H9 (cell line): ENCODE results near the gene ZNHIT3. TPM values are rescaled to one million over a fixed set of nuclear protein-coding genes. Genes with fewer than 3 reads are reported as not detected.

Source experiments
- DNase-seq: peaks from one replicate; pipeline ENCODE4 v3.0.0-alpha.2; 2017
- H2AFZ ChIP-seq: one replicate; pipeline ENCODE4 v1.6.1; 2013; ENCODE audit warnings: mild to moderate bottlenecking, low read length, control low read depth, moderate library complexity
- H2AK5ac ChIP-seq: 2 replicates; pipeline ENCODE4 v1.6.1; 2013; ENCODE audit warnings: low read length, control low read depth, mixed read lengths; ENCODE audit not compliant: insufficient read length
- H2BK120ac ChIP-seq: one replicate; pipeline ENCODE4 v1.6.1; 2013; ENCODE audit warnings: low read depth, mild to moderate bottlenecking, low read length, control low read depth, inconsistent platforms; ENCODE audit not compliant: poor library complexity, severe bottlenecking
- H2BK12ac ChIP-seq: 2 replicates; pipeline ENCODE4 v1.6.1; 2013; ENCODE audit warnings: low read length, control low read depth, mixed read lengths, low read depth; ENCODE audit not compliant: insufficient read length
- H2BK15ac ChIP-seq: 2 replicates; pipeline ENCODE4 v1.6.1; 2013; ENCODE audit warnings: low read depth, low read length, control low read depth
- H2BK20ac ChIP-seq: one replicate; pipeline ENCODE4 v1.6.1; 2013; ENCODE audit warnings: low read depth, mild to moderate bottlenecking, low read length, control low read depth, inconsistent platforms; ENCODE audit not compliant: poor library complexity, severe bottlenecking
- H2BK5ac ChIP-seq: 2 replicates; pipeline ENCODE4 v1.6.1; 2013; ENCODE audit warnings: low read length, control low read depth, mixed read lengths; ENCODE audit not compliant: insufficient read length
- H3K14ac ChIP-seq: 2 replicates; pipeline ENCODE4 v1.6.1; 2013; ENCODE audit warnings: low read length, control low read depth; ENCODE audit not compliant: insufficient read depth
- H3K18ac ChIP-seq: 2 replicates; pipeline ENCODE4 v1.6.1; 2013; ENCODE audit warnings: low read depth, mild to moderate bottlenecking, mixed read lengths, low read length, control low read depth; ENCODE audit not compliant: insufficient read length
- H3K23ac ChIP-seq: 2 replicates; pipeline ENCODE4 v1.6.1; 2013; ENCODE audit warnings: low read length, control low read depth, mixed read lengths, low read depth; ENCODE audit not compliant: insufficient read length
- H3K23me2 ChIP-seq: 2 replicates; pipeline ENCODE4 v1.6.1; 2013; ENCODE audit warnings: low read depth, mild to moderate bottlenecking, mixed read lengths, low read length, control low read depth; ENCODE audit not compliant: insufficient read length, poor library complexity, severe bottlenecking
- H3K27ac ChIP-seq: 2 replicates; pipeline ENCODE4 v1.5.1; 2013; ENCODE audit warnings: low read length, control low read depth, mixed read lengths, low read depth; ENCODE audit not compliant: insufficient read length
- H3K27me3 ChIP-seq: 2 replicates; pipeline ENCODE4 v1.6.1; 2013; ENCODE audit warnings: low read length, control low read depth, inconsistent platforms; ENCODE audit not compliant: insufficient read depth
- H3K4ac ChIP-seq: 2 replicates; pipeline ENCODE4 v1.6.1; 2013; ENCODE audit warnings: low read depth, mild to moderate bottlenecking, control low read depth, inconsistent platforms, low read length, moderate library complexity
- H3K4me1 ChIP-seq: 2 replicates; pipeline ENCODE4 v1.6.1; 2013; ENCODE audit warnings: low read length, control low read depth, inconsistent platforms; ENCODE audit not compliant: insufficient read depth
- H3K4me2 ChIP-seq: 2 replicates; pipeline ENCODE4 v1.6.1; 2013; ENCODE audit warnings: low read length, control low read depth, mixed read lengths; ENCODE audit not compliant: insufficient read length, insufficient read depth
- H3K56ac ChIP-seq: 2 replicates; pipeline ENCODE4 v1.6.1; 2013; ENCODE audit warnings: low read depth, mild to moderate bottlenecking, mixed read lengths, low read length, control low read depth; ENCODE audit not compliant: insufficient read length
- H3K79me1 ChIP-seq: 2 replicates; pipeline ENCODE4 v1.6.1; 2013; ENCODE audit warnings: low read depth, mild to moderate bottlenecking, moderate library complexity, low read length, control low read depth, inconsistent platforms; ENCODE audit not compliant: insufficient read depth, poor library complexity, severe bottlenecking
- H3K79me2 ChIP-seq: 2 replicates; pipeline ENCODE4 v1.6.1; 2013; ENCODE audit warnings: low read length, control low read depth, inconsistent platforms; ENCODE audit not compliant: insufficient read depth
- H3K9ac ChIP-seq: 2 replicates; pipeline ENCODE4 v1.6.1; 2013; ENCODE audit warnings: low read length, control low read depth, mixed read lengths; ENCODE audit not compliant: insufficient read length; ENCODE audit errors: extremely low read depth
- H3K9me3 ChIP-seq: one replicate; pipeline ENCODE4 v1.6.1; 2013; ENCODE audit warnings: low read depth, low read length, inconsistent platforms; ENCODE audit not compliant: control insufficient read depth
- H3T11ph ChIP-seq: one replicate; pipeline ENCODE4 v1.6.1; 2013; ENCODE audit warnings: mild to moderate bottlenecking, low read length, control low read depth, inconsistent platforms
- H4K20me1 ChIP-seq: one replicate; pipeline ENCODE4 v1.6.1; 2013; ENCODE audit not compliant: control insufficient read depth, insufficient read length, insufficient read depth
- H4K5ac ChIP-seq: 2 replicates; pipeline ENCODE4 v1.6.1; 2013; ENCODE audit warnings: low read depth, mild to moderate bottlenecking, mixed read lengths, low read length, control low read depth; ENCODE audit not compliant: insufficient read length
- H4K8ac ChIP-seq: replicated peaks from 2 replicates; pipeline ENCODE4 v1.6.1; 2013; ENCODE audit warnings: low read length, control low read depth, mixed read lengths, low read depth; ENCODE audit not compliant: insufficient read length
- H4K91ac ChIP-seq: 2 replicates; pipeline ENCODE4 v1.6.1; 2013; ENCODE audit warnings: low read depth, mild to moderate bottlenecking, moderate library complexity, mixed read lengths, low read length, control low read depth; ENCODE audit not compliant: insufficient read length
- H3K27ac Mint-ChIP-seq, 3 experiments: 2 replicates in 2 of 3; 3 replicates in 1 of 3; pipeline ENCODE4 v1.8.0; 2020 to 2021; ENCODE audit warnings: mixed read lengths in 3 of 3, mild to moderate bottlenecking in 1 of 3, moderate library complexity in 1 of 3
- H3K27me3 Mint-ChIP-seq: 2 replicates; pipeline ENCODE4 v1.8.0; 2021; ENCODE audit warnings: low read depth, mild to moderate bottlenecking, moderate library complexity, mixed read lengths
- H3K36me3 Mint-ChIP-seq, 3 experiments: 2 replicates in 2 of 3; 3 replicates in 1 of 3; pipeline ENCODE4 v1.8.0; 2020 to 2021; ENCODE audit warnings: low read depth in 3 of 3, mixed read lengths in 3 of 3; ENCODE audit not compliant: insufficient read depth in 1 of 3
- H3K4me1 Mint-ChIP-seq, 2 experiments: 2 replicates each; pipeline ENCODE4 v1.8.0; 2020; ENCODE audit warnings: mixed read lengths in 2 of 2
- H3K4me3 Mint-ChIP-seq, 2 experiments: 2 replicates in 1 of 2; 3 replicates in 1 of 2; pipeline ENCODE4 v1.8.0; 2020 to 2021; ENCODE audit warnings: mild to moderate bottlenecking in 2 of 2, mixed read lengths in 2 of 2, moderate library complexity in 1 of 2
- H3K9me3 Mint-ChIP-seq, 2 experiments: 2 replicates in 1 of 2; 3 replicates in 1 of 2; pipeline ENCODE4 v1.8.0; 2020; ENCODE audit warnings: mild to moderate bottlenecking in 2 of 2, mixed read lengths in 2 of 2, moderate library complexity in 1 of 2
- WGBS: extraction: QIAGEN DNeasy Blood & Tissue Kit; methylation state at CpG from one replicate; pipeline ENCODE4 v1.1.7; 2013; ENCODE audit warnings: missing lambda C conversion rate, low lambda C conversion rate, mixed read lengths; ENCODE audit not compliant: insufficient read length; ENCODE audit errors: extremely low coverage; 5-methylcytosine and 5-hydroxymethylcytosine counted together
- total RNA-seq: library from RNA; stranded (reverse); gene quantifications from 2 replicates; pipeline ENCODE4 v1.2.1, GENCODE V29; 2021
- TF ChIP-seq, protein P1 (sequence below): fragments of 200-600 bp; sonication (generic); conservative IDR thresholded peaks from 3 replicates; pipeline ENCODE4 v1.8.0; 2021; ENCODE audit warnings: antibody characterized with exemption, mild to moderate bottlenecking

ZNHIT3 gene
- total RNA-seq, 1 experiment from 2014 or later: 64.7 TPM

DNA sequence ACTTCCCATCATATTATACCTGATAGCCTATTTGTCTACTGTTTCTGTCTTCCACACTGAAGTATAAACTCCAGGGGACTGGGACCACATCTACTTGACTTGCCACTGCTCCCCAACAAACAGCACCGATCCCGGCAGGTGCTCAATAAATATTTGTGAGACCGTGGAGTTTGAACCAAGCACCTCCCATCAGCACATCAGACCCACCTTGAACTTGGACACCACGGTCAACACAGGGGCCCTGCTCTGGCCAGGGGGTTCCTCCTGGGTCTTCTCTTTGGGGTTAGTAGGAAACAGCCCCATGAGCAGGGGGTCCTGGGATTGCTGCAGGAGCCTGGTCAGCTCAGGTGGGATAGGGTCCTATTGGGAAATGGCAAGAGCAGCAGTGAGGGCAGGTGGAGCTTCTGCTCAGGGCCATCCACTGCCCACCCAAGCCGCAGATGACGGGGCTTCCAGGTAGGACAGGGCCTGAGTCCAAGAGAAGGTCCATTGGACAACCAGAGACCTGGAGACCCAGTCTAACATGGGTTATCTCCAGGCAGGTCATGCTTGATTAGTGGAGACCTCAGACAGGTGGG is 19.9 kb downstream of the ZNHIT3 start:
- Histone ChIP-seq H3K27ac (no peak overlapping the region), H2AFZ (no peak overlapping the region), H3K27me3 (no peaks in the 10 kb centered on the region), H3K79me1 (no peaks in the 10 kb centered on the region), H3K4me2 (no peak overlapping the region), H4K91ac (no peak overlapping the region), H2BK20ac (no peak overlapping the region), H3K4me1 (no peaks in the 10 kb centered on the region), H2BK120ac (no peak overlapping the region), H2AK5ac (no peak overlapping the region), H3K9me3 (no peaks in the 10 kb centered on the region), H4K5ac (no peak overlapping the region), H3K4ac (no peak overlapping the region), H2BK5ac (no peak overlapping the region), H3K9ac (no peak overlapping the region), H2BK12ac (no peak overlapping the region), H4K20me1 (peaks cover 2% of the 10 kb centered on the region), H2BK15ac (no peak overlapping the region), H4K8ac (no peak overlapping the region), H3K14ac (no peak overlapping the region), H3K18ac (no peak overlapping the region), H3K56ac (no peak overlapping the region), H3K23me2 (no peaks in the 10 kb centered on the region), H3T11ph (no peak overlapping the region), H3K23ac (no peak overlapping the region), H3K79me2 (no peaks in the 10 kb centered on the region)
- WGBS: no CpG with 5 or more reads among the region's 6 CpGs
- Mint-ChIP-seq H3K4me1 (no peaks in the 10 kb centered on the region), H3K9me3 (no peaks in the 10 kb centered on the region), H3K27me3 (no peaks in the 10 kb centered on the region; the same call in 1 of the 2 replicates), H3K4me3 (no peak overlapping the region), H3K36me3 (peaks cover 52 to 95% (median 93%) of the 10 kb centered on the region in 3 experiments), H3K27ac (no peak overlapping the region)
- TF ChIP-seq, protein P1, sequence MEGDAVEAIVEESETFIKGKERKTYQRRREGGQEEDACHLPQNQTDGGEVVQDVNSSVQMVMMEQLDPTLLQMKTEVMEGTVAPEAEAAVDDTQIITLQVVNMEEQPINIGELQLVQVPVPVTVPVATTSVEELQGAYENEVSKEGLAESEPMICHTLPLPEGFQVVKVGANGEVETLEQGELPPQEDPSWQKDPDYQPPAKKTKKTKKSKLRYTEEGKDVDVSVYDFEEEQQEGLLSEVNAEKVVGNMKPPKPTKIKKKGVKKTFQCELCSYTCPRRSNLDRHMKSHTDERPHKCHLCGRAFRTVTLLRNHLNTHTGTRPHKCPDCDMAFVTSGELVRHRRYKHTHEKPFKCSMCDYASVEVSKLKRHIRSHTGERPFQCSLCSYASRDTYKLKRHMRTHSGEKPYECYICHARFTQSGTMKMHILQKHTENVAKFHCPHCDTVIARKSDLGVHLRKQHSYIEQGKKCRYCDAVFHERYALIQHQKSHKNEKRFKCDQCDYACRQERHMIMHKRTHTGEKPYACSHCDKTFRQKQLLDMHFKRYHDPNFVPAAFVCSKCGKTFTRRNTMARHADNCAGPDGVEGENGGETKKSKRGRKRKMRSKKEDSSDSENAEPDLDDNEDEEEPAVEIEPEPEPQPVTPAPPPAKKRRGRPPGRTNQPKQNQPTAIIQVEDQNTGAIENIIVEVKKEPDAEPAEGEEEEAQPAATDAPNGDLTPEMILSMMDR: no peak
- DNase-seq: no peak
